ENCODE measurements around the gene KLHL24. TPM values are rescaled to one million over a fixed set of nuclear protein-coding genes. Genes with fewer than 3 reads are reported as not detected.

KLHL24 gene
- polyA plus RNA-seq, 1 donor (not counting 4 experiments of a cell fraction or from before 2014, with no cell fraction given): 12.0 TPM

DNA sequence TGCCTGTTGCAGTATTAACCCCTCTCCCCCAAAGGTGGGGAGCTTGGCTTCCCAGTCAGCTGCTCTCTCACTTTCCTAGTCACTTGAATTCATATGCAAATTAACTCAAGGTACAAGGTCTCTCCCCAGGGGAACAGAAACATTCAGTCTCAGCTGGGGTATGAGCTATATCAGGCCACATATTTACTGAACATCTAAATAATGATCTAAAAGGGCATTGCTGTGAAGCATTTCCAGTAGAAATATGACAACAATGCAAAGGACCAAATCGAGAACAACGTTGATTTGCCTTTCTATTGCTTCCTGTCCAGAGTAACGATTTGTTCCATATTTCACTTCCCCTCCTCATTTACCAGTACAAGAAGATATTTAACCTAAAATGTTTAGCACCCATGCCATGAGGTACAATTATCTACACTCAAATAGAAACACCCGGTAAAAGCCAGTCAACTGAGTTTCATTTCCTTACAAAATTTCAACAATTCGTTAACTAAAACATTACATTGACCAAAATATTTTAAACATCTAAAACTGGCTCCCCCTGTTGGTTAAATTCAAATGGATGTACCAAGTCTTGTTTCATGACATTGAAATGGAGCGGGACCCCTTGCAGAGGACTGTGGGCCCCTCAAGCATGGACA lies 43.4 kb upstream of the KLHL24 start:
- Histone ChIP-seq H3K27ac (ENCODE audit: control insufficient read depth, insufficient read depth, low read length) (no peak overlapping the region), H3K4me3 (ENCODE audit: control insufficient read depth in 2 of 3, extremely low read depth in 1 of 3, insufficient read depth in 2 of 3, low read depth in 1 of 3, low read length in 3 of 3) (no peak overlapping the region), H3K4me1 (ENCODE audit: control insufficient read depth, extremely low read depth, insufficient read depth, low read length) (no peaks in the 10 kb centered on the region), H2AFZ (ENCODE audit: control insufficient read depth, low read length) (no peak overlapping the region), H3K79me2 (ENCODE audit: control insufficient read depth, insufficient read depth, low read length) (no peaks in the 10 kb centered on the region), H3K9me3 (ENCODE audit: control insufficient read depth, low read depth, low read length) (no peaks in the 10 kb centered on the region), H3K36me3 (ENCODE audit: control insufficient read depth in 2 of 2, extremely low read depth in 1 of 2, insufficient read depth in 2 of 2, low read length in 2 of 2) (no peaks in the 10 kb centered on the region), H3K4me2 (ENCODE audit: control insufficient read depth, extremely low read depth, insufficient read depth, low read depth, low read length) (no peak overlapping the region), H3K9me1 (ENCODE audit: control insufficient read depth, extremely low read depth, insufficient read depth, low read length) (no peaks in the 10 kb centered on the region), H3K27me3 (ENCODE audit: control insufficient read depth, extremely low read depth, insufficient read depth, low read length) (no peaks in the 10 kb centered on the region), H4K20me1 (ENCODE audit: control insufficient read depth, extremely low read depth, insufficient read depth, low read length) (no peaks in the 10 kb centered on the region), H3K9ac (ENCODE audit: control insufficient read depth, extremely low read depth, insufficient read depth, low read length) (no peak overlapping the region)
- TF ChIP-seq CTCF (optimal IDR thresholded peaks at IDR 0.05 in 1 of 3, IDR thresholded peaks at IDR 0.05 in 1 of 3, conservative IDR thresholded peaks at IDR 0.05 in 1 of 3; ENCODE audit: extremely low read depth in 1 of 3, insufficient read depth in 2 of 3, low read length in 3 of 3): no peak
- TF ChIP-seq EZH2 (IDR thresholded peaks at IDR 0.05; ENCODE audit: low read length): no peak
- dilution Hi-C loops (cut with MboI; ENCODE audit: extremely low pct_ligation_motif_present, low sequenced_read_pairs): no loop called here
- DNase-seq (ENCODE audit: low read depth, low spot score) (no peak), FAIRE-seq (no peak)

DNA sequence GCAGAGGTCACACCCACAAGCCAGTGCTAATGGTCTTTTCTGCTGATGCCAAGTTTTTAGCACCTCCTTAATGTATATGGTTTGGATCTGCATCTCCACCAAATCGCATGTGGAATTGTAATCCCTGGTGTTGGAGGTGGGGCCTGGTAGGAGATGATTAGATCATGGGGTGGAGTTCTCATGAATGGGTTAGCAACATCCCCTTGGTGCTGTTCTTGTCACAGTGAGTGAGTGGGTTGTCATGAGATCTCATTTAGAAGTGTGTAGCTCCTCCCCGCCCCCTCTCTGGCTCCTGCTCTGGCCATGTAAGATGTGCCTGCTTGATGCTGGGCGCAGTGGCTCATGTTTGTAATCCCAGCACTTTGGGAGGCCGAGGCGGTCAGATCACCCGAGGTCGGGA lies 42.6 kb upstream of the KLHL24 start:
- H3K9me3 ChIP-seq (ENCODE audit: control insufficient read depth, low read depth, low read length): no peaks in the 10 kb centered on the region
- no peak for FAIRE-seq
- no peak overlapping the region for H3K27ac ChIP-seq (ENCODE audit: control insufficient read depth, insufficient read depth, low read length)
- no peaks in the 10 kb centered on the region for H3K9me1 ChIP-seq (ENCODE audit: control insufficient read depth, extremely low read depth, insufficient read depth, low read length)
- H3K4me1 ChIP-seq (ENCODE audit: control insufficient read depth, extremely low read depth, insufficient read depth, low read length): no peaks in the 10 kb centered on the region
- no peak overlapping the region for H3K9ac ChIP-seq (ENCODE audit: control insufficient read depth, extremely low read depth, insufficient read depth, low read length)
- dilution Hi-C loops (cut with MboI; ENCODE audit: extremely low pct_ligation_motif_present, low sequenced_read_pairs): no loop called here
- DNase-seq (ENCODE audit: low read depth, low spot score): no peak
- no peak overlapping the region for H3K4me2 ChIP-seq (ENCODE audit: control insufficient read depth, extremely low read depth, insufficient read depth, low read depth, low read length)
- no peak overlapping the region for H2AFZ ChIP-seq (ENCODE audit: control insufficient read depth, low read length)
- no peak overlapping the region for H3K4me3 ChIP-seq (ENCODE audit: control insufficient read depth in 2 of 3, extremely low read depth in 1 of 3, insufficient read depth in 2 of 3, low read depth in 1 of 3, low read length in 3 of 3)
- H3K36me3 ChIP-seq (ENCODE audit: control insufficient read depth in 2 of 2, extremely low read depth in 1 of 2, insufficient read depth in 2 of 2, low read length in 2 of 2): no peaks in the 10 kb centered on the region
- H4K20me1 ChIP-seq (ENCODE audit: control insufficient read depth, extremely low read depth, insufficient read depth, low read length): no peaks in the 10 kb centered on the region
- H3K79me2 ChIP-seq (ENCODE audit: control insufficient read depth, insufficient read depth, low read length): no peaks in the 10 kb centered on the region
- no peaks in the 10 kb centered on the region for H3K27me3 ChIP-seq (ENCODE audit: control insufficient read depth, extremely low read depth, insufficient read depth, low read length)
- no peak for TF ChIP-seq EZH2 (IDR thresholded peaks at IDR 0.05; ENCODE audit: low read length)
- TF ChIP-seq CTCF (optimal IDR thresholded peaks at IDR 0.05 in 1 of 3, IDR thresholded peaks at IDR 0.05 in 1 of 3, conservative IDR thresholded peaks at IDR 0.05 in 1 of 3; ENCODE audit: extremely low read depth in 1 of 3, insufficient read depth in 2 of 3, low read length in 3 of 3): no peak
